NCI-H128 (cell line): ENCODE results near the gene AIFM3.
"Not testable (repeated sequence)": the region's sequence is repeated elsewhere in the genome, so short reads cannot be mapped to it uniquely, and the experiment has no call there.

Experiments used
- DNase-seq: peaks from one replicate; lab custom pipeline; 2025; ENCODE audit not compliant: unreplicated experiment; lab: John Stamatoyannopoulos, UW

AIFM3 gene

GRCh38 chr22:20957102-20957682, 9.9 kb upstream of the AIFM3 start:
- DNase-seq = no peak

GRCh38 chr22:20957683-20958431, 9.2 kb upstream of the AIFM3 start:
- no peak for DNase-seq

GRCh38 chr22:20959578-20960461, 7.2 kb upstream of the AIFM3 start:
- no peak for DNase-seq

GRCh38 chr22:20960609-20961008, 6.4 kb upstream of the AIFM3 start:
- DNase-seq = no peak

- DNase-seq = no peak
Observed at GRCh38 chr22:20962491-20962945, 4.5 kb upstream of the AIFM3 start.

- no peak for DNase-seq
Observed at GRCh38 chr22:20963201-20964052, 3.6 kb upstream of the AIFM3 start.

- no peak for DNase-seq
Observed at GRCh38 chr22:20964090-20964798, 2.8 kb upstream of the AIFM3 start.

- DNase-seq = no peak
Observed at GRCh38 chr22:20964799-20965103, 2.3 kb upstream of the AIFM3 start.

GRCh38 chr22:20965104-20965887, 1.8 kb upstream of the AIFM3 start:
- no peak for DNase-seq

GRCh38 chr22:20965888-20966855, 883 bp upstream of the AIFM3 start:
- no peak for DNase-seq

GRCh38 chr22:20967697-20968211, 699 bp downstream of the AIFM3 start:
- DNase-seq = no peak

GRCh38 chr22:20968281-20968977, 1.4 kb downstream of the AIFM3 start:
- no peak for DNase-seq

GRCh38 chr22:20970939-20971657, 4.0 kb downstream of the AIFM3 start:
- DNase-seq = no peak

GRCh38 chr22:20972014-20972694, 5.1 kb downstream of the AIFM3 start:
- DNase-seq = not testable (repeated sequence)

GRCh38 chr22:20972933-20973577, 6.0 kb downstream of the AIFM3 start:
- DNase-seq = no peak
